HG03354 (cell line): ENCODE data around the gene ADCYAP1R1.

Source experiments
- ATAC-seq: cut with Tn5 transposase; IDR thresholded peaks from one replicate; pipeline ENCODE4 v1.9.1; 2021; ENCODE audit warnings: mild to moderate bottlenecking; ENCODE audit not compliant: unreplicated experiment, poor library complexity, severe bottlenecking

Gene ADCYAP1R1

DNA sequence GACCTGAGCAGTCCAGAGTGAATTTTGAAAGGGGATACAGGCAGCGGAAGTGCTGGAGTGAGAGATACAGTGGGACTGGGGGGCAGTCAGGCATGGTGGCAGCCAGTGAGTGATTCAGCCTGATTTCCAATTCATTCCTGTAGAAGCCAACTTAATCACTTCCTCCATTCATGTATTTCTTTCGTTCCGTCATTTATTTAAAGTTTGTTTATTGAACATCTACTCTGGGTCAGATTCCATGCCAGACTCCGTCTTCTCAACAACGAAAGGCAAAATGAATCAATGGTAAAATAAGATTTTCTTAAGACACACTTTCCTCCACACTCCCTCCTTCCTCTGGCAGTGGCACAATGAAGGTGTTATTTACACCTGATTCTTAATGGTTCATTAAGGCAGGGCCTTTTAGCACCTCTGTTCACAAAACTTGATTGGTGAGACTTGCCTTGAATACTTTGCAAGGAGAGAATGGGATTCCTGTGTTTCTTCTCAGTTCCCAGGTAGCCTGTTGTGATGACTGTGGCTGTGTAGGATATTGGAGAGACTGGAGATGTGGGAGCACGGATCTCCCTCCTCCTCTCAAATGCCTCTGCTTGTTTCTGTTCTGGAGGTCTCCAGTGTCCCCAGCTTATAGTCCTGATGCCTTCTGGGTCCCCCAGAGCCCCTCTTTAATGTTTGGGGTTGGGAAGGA, 27.9 kb downstream of the ADCYAP1R1 start:
- no peak for ATAC-seq

DNA sequence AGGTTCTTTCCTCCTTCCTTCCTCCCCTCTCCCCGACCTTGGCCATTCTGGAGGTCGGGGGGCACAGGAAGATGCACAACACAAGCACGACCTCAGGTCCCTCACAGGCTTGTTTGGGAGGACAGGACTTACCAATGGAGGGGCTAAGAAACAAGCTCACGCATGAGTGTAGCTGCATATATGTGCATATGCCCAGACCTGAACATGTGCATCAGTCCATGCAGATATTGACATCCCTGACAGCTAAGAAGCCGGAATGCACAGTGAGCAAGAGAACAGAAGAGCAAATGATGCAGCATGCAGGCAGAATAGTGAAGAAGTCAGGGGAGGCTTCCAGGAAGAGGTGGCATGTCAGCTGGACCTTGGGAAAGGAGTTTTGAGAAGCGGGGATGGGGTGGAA, 28.7 kb downstream of the ADCYAP1R1 start:
- ATAC-seq = no peak

DNA sequence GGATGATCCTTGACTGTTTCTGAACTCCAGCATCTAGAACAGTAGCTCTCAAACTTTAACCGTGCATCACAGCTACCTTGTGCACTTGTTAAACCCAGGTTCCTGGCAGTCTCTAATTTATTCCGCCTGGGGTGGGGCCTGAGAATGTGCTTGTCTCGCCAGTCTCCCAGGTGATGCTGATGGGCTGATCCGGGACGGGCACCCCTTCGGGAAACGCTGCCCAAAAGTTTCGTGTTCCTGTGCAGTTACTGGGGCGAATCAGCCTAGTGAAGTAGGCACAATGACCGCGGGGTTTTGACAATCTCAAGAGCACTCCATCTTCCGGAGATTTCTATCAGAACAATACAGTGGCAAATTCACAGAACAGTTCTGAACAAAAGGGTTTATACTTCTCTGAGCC, 29.9 kb downstream of the ADCYAP1R1 start:
- no peak for ATAC-seq

DNA sequence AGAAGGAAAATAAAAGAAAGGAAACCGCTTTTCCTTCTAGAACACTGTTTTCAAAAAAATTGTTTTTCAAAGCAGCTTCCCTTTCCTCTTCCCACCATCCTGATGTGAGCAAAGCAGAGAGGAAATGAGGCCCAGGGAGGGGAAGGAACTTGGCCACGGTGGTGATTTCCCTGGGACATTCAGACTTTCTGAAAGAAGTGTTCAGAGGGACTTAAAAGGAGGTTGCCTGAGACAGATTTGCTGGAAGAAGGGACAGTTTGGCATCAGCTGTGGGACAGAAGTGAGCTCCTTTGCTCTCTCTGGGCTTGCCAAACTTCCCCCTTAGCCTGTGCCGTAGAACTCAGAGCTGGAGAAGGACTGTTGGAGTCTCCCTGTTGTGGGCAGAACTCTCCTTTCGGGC, 30.3 kb downstream of the ADCYAP1R1 start:
- ATAC-seq = no peak

DNA sequence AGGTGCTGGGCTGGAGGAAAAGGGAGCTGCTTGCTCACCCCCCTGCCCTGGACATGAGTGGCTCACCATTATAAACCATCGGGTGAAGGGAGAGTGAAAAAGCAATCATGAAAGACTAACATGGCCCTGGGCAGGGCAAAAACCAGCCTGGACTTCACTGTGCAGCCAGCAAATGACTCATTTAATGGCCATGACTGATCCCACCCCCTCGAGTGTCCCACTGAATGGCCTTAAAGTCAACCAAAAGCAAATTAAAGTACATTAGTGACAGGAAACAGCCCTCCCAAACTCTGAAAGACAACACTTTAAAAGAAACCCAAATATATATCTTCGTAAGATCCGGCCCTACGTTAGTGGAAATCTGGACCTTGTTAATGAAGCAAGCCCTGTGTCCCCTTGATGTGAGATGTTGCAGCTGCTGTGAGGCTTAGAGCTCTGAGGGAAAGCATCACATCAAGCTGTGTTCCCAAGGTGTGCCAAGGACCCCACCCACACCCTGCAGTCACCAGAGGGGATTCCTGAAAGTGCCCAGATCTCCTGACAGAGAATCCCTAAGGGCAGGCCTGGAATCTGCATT, 31.2 kb downstream of the ADCYAP1R1 start:
- ATAC-seq = no peak

DNA sequence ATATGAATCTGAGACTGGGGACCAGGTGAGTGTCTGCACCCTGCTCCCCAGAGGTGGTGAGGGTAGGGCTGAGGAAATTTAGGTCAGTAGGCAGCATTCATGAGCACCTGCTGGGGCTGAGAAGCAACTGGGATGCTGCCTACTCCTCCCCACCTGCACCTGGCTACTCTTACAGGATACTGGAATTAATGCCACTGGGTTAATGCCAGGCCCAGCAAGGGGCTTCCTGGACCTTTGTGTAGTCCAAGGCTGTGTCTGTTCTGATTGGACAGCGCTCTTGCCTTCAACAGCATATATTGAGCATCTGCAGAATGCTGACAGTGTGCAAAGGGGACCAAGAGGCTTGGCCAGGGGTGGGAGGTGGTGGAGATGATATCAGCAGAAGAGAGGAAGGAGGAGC, 32.1 kb downstream of the ADCYAP1R1 start:
- no peak for ATAC-seq

DNA sequence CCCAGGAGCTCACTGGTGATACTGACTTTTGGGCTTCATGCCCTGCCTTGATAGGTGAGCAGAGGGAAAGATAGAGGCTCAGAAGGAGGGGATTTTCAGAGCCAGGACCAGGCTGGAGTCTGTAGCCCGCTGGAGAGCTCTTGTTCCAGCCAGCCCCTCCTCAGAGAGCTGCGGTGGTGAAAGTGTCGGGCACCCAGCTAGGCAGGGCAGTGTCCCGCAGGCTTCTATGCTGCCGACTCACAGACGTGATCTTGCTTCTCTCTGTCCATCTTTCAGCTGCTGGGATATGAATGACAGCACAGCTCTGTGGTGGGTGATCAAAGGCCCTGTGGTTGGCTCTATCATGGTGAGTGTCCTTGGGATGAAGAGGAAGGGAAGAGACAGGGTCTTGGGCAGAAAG, 35.2 kb downstream of the ADCYAP1R1 start:
- no peak for ATAC-seq

DNA sequence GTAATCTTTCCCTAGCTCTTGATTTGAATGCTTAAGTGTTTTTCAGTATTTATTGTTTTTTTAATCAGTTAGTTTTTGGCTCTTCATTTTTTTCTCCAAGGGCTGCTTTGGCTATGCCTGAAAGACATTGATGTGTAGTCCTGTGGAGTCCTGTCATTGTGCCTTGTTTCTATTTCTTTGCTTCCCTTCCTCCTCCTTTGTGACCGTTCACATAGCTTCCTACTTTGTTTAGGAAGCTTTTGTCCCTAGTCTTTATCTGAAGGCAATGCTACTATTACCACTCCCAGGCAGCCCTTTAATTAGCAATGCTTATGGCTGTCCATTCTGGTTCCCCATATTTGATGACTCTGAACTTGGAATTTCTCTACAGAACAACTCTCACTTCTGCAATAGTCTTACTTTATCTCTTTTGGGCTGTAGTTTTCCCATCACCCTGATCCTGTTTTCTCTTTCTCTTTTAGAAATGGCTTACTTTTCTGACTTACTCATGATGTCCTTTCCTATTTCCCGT, 39.9 kb downstream of the ADCYAP1R1 start:
- ATAC-seq = no peak

DNA sequence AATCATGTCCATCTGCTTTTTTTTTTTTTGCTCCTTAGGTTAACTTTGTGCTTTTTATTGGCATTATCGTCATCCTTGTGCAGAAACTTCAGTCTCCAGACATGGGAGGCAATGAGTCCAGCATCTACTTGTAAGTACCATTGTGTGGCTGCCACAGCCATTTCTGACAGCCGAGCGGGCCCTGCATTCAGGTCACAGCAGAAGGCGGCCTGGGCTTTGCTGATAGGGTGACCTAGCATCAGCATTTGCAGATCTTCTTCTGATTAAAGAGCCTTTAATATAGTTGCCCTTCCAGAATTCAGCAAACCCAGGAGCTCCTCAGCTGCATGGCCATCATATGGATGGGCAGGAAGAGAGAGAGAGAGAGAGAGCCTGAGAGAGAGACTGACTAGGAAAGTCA, 40.5 kb downstream of the ADCYAP1R1 start:
- ATAC-seq = no peak

DNA sequence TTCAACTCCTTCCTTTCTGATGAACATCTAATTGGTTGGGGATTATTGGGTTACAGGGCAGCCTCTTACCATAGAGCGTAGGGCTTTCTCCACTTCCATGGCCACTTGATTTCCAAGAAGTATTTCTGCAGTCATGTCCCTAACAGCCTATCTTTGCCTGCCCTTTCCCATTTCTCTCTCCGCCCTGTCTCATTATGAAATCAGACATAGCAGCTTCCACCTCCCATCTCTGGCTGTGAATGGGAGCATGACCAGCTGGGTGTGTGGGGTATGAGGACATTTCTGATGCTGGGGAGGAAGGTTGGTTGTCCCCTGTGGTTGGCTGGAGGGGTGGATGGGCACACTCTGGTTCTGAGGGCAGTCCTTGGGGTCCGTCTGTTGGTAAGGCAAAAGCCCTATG, 41.2 kb downstream of the ADCYAP1R1 start:
- no peak for ATAC-seq

DNA sequence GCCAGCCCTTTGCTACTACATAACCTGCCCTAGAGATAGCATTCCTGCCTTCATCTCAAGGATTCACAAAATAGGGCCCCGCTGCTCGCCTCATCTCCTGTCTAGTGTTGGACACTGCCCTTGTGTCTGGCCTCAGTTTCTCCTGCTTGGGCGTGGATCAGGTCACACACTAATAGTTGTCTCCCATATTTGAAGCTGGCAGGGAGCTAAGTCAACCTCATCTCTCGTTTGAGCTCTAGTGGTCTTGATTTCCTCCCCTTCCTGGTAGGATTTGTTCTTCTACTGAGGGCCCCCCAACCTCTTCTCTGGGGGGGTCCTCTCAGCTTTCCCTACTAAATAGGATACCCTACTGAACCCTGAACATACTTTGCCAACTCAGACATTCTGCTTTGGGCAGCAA, 42.2 kb downstream of the ADCYAP1R1 start:
- ATAC-seq = no peak

DNA sequence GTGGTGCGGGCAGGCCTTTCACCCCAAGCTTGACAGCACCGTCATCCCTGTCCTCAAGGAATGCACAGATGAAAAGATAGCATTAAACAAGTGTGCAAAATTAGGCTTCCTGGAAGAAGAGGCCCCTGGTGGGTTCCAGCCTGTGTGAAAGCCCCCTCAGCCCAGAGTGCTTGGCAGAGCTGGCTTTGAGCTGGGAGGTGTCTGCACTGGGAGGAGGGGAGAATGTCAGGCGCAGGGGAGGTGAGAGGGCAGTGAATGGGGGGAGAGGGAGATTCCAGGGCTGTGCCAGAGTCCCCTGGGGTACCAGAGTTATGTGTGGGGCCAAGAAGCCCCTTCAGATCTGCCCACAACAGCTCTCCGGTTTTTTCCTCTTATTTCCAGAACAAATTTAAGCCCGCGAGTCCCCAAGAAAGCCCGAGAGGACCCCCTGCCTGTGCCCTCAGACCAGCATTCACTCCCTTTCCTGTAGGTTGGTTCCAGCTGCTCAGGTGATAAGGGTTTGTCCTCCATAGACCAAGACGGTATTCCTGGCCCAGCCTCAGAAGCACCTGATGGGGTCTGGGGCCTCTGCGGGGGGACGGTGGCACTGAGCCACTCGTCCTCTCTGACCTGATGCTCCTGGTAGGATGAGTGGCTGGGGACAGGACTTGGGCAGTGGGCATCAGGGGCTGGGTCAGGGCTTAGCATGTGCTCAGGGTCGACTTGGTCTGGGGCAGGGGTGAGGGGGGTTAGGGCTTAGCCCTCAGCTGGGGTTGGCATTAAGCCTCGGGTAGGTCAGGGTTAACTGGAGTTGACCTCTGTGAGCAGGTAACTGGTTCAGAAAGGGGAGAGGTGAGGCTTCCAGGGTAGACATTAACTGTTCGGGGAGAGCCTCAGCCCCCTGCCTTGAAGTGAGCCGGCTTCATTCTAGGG, 43.4 kb downstream of the ADCYAP1R1 start:
- no peak for ATAC-seq

DNA sequence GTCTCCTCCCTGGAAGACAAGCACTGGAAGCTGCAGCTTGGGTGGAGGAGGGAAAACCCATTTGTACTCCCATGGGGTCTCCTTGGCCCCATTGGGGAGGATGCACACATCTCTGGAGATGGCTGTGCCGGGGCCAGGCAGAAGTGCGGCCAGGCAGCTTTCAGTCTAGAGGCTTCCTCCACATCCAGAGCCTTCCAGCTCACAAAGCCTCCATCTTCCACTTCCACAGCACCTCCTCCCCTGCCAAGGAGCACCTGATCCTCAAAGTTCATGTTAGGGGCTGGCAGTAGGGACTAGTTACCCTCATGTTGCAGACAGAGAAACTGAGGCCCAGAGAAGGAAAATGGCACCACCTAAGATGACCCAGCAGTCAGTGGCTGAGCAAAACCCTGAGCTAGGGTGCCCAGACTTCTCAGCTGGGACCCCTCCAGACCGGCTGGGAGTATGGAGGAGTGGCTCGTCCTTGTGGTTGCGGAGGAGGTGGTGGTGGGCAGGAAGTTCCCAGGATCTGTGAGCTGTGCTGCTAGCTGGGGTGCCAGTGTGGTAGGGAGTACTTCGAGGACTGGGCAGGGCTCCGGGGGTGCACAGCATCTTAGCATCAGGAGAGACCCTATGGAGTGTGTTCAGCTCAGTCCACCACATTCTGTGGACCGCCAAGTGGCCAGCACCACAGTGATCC, 44.2 kb downstream of the ADCYAP1R1 start:
- ATAC-seq = no peak

DNA sequence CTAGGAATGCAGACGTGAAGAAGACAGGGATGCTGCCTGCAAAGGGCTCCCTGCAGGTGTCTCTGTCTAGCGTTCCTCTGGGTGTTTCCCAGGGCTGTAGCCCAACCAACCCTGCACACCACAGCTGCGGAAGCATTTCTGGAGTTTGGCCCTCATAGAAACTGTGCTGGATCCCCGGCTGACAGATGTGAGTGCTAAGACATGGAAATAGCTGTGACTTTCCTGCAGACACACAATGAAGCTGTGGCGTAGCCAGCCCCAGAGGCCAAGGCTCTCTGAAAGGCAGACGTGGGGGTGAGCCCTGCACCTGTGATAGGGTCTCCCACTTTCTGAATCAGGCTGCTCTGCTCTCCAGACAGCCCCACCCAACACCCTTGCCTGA, 44.8 kb downstream of the ADCYAP1R1 start:
- no peak for ATAC-seq

DNA sequence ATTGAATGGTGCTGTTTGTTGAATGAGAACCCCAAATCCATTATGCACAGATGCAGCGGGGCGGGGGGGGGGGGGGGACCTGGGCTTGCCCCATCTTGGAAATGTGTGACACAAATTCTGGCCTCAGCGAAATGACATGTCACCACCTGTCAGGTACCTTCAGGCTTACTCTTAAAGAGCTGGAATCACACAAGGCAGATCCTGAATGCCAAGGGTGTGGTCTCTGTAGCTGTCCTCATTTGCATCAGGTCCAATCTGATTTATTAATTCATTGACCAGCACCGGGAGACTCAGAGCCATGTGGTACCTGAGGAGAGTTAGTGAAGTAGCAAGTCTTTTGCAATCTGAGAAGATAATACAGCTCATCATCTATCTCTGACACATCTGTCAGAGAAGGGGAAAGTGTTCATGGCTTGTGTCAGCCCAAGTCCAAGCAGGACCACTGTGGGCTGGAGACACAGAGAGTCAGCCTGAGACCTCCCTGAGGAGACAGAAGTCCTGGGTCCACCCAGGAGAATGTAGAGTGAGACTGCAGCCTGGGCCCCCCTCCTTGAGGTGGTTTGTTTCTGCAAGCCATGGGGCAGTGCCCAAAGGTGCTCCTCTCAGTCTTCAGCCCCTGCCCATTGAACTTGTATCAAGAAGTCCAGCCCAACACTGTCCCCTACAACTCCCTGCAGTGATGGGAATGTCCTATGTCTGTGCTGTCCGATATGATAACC, 46.7 kb downstream of the ADCYAP1R1 start:
- ATAC-seq = no peak

DNA sequence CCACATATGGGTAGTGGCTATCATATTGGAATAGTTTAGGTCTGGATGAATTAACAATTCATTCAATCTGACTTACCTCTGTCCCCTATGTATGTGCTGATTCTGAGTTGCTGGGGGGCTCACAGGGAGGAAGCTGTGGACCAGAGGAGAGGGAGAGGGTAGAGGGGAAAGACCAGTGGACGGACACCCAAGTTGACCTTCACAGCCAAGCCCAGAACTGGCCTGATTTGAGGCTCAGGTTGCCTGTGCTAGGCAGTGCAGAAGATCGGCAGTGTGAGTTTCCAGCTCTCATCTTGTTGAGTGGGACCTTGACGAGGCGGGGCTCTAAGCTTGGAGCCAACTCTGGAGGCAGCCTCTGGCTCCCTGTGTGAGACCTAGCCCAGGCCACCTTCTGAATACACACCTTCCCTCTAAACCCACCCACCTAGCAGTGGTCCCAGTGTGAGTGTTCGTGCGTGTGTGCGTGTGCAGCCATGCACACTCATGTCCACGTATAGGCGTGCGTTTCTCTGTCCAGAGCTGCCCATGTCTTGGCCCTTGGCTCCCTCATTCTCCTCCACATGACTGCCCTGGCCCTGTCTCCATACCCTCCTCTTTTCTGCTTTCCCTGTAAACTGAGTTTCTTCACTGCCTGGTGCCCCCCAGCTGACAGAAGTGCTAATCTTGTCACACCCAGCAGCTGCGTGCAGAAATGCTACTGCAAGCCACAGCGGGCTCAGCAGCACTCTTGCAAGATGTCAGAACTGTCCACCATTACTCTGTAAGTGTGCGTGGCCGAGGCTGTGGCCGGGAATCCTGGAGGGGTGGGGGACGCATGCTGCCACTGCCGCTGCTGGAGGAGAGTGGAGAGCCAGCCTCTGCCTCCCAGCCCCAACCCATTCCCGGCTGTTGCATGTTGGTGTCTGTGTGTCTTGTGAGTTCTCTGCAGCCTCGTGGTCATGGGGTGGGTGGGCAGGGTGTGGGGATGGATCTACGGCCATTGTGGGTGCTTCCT, 47.6 kb downstream of the ADCYAP1R1 start:
- no peak for ATAC-seq

DNA sequence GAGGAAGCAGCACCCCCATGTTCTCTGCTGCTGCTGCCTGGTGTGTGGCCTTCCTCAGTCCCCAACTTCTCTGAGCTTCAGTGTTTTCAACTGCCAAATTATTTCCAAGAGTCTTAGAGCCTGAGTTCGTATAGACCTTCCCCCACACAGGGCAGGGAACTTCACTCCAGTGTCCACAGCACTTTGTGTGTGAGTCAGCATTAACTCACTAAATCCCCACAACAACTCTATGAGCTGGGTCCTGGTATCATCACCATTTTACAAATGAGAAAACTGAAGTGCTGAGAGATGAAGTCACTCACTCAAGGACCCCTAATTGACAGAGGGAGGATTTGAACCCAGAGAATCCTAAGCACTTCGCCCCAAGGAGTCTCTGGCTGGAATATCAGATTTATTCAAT, 48.3 kb downstream of the ADCYAP1R1 start:
- ATAC-seq = no peak

DNA sequence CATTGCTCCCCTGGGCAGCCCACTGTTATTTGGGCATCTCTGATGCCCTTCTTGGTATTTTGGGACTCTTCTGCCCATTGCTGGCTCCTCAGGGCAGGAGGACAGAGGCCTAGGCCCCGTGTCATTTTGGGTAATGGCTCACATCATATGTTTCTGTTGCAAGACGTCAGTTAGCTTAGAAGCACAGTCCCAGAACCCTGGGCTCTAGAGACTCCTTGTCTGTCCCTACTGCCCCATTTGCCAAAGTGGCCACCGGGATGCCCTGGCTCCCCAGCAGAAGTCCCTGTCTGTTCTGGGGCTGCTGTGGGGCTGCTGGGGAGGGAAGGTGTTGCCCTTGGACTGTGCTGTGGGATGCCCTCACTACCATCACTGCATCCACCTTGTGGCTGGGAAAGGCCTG, 48.8 kb downstream of the ADCYAP1R1 start:
- ATAC-seq = no peak
